GM18498 (cell line): ENCODE results near the gene OR4D1.

Source experiments
- ATAC-seq: cut with Tn5 transposase; IDR thresholded peaks from one replicate; pipeline ENCODE4 v1.9.1; 2021; ENCODE audit warnings: mild to moderate bottlenecking, moderate library complexity; ENCODE audit not compliant: unreplicated experiment

The OR4D1 gene

DNA sequence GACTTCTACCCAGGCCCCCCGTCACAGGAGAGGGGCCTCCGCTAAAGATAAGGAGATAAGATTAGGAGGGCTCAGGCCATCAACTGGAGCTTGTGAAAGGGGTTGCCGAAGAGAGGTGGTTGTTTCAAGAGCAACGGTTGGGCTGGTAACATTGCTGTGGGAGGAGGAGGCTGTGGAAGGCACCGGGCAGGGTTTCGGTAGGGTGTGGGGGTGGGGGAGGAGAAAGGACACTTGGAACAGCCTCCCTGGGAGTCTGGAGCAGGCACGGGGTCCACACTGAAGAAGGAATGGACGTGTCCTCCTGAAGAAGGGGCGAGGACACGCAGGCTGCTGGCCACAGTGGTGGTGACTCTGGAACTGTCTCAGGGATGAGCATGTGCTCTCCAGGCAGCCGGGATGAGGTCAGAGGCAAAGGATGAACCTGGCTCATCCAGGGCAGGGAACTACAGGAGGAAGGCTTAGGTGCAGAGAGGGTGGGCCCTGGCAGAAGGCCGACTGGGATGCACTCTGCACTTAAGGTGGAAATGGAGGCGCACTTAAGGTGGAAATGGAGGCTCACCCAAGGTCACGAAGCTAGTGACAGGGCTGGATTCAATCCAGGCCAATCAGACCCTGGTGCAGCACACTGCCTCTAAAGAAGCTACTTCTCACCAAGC is 43.2 kb downstream of the OR4D1 start:
- ATAC-seq: no peak

DNA sequence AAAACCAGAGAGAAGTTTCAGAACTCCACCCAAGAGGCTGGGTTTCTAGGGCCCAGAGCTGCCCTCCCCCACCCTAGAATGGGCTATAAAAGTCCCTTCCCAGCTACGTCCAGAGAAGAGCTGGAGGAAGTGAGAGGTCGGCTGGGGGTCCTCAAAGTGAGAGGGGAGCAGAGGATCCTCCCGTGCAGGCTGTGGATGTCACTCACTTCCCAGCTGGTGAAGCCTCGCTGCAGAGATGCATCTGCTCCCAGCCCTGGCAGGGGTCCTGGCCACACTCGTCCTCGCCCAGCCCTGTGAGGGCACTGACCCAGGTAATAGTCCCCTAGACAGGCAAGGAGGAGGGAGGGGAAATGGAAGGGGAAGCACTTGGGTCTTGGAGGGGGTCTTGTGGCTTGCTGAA is 44.4 kb downstream of the OR4D1 start, which contains the start of gene EPX:
TSS of gene EPX (plus strand) at position 115 of the 400 bp plus-strand sequence. CDS start at position 236, 121 bp downstream.
- ATAC-seq: no peak

DNA sequence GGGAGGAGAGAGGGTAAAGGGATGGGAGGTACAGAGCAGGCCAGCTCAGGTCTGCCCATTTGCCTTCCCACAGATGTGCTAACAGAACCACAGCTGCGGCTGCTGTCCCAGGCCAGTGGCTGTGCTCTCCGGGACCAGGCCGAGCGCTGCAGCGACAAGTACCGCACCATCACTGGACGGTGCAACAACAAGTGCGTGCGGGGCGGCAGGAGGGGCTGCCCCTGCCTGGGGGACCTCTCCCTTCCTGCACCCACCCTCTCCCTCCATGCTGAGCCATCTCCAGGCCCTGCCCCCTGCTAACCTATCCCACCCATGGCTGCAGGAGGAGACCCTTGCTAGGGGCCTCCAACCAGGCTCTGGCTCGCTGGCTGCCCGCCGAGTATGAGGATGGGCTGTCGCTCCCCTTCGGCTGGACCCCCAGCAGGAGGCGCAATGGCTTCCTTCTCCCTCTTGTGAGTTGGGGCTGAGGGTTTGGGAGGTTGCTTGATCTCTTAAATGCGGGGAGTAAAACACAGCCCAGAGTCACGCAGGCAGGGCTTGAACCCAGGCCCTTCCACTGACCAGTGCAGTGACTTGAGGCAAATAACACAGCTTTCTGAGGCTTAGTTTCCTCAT is 45.6 kb downstream of the OR4D1 start:
- no peak for ATAC-seq

DNA sequence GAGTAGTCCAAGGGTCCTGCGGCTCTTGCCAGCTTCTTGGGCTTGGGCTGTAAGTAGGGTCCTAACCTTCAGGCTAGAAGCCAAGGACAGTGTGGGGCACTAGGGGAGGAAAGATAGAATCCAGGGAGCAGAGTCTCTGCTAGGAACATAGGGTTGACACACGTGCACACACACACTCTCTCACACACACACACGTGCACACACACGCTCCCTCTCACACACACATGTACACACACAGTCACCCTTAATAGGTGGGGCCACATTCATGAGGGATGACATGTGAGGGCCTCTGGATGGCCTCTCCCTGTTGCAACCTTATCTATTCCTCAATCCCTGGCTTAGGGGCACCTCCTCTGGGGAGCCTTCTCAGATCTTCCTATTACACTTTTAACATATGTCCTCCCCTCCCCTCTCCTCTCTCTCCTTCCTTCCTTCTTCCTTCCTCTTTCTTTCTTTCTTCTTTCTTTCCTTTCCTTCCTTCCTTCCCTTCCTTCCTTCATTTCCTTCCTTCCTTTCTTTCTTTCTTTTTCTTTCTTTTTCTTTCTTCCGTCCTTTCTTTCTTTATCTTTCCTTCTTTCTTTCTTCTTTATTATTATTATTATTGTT is 47.4 kb downstream of the OR4D1 start:
- no peak for ATAC-seq

DNA sequence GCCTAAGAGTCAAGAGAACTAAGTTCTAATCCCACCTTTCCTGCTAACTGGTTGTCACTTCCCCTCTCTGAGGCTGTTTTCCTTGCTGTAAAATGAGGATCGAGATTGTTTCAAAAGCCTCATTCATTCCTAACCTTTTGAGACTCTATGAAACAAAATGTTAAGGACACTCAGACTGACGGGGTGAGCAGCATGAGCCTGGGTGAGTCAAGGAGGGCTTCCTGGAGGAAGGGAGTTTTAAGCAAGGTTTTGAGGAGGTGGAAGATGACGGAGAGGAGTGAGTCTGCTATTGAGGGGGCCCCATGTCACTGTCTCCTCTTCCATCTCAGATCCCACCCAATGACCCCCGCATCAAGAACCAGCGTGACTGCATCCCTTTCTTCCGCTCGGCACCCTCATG is 48.4 kb downstream of the OR4D1 start:
- ATAC-seq: no peak

DNA sequence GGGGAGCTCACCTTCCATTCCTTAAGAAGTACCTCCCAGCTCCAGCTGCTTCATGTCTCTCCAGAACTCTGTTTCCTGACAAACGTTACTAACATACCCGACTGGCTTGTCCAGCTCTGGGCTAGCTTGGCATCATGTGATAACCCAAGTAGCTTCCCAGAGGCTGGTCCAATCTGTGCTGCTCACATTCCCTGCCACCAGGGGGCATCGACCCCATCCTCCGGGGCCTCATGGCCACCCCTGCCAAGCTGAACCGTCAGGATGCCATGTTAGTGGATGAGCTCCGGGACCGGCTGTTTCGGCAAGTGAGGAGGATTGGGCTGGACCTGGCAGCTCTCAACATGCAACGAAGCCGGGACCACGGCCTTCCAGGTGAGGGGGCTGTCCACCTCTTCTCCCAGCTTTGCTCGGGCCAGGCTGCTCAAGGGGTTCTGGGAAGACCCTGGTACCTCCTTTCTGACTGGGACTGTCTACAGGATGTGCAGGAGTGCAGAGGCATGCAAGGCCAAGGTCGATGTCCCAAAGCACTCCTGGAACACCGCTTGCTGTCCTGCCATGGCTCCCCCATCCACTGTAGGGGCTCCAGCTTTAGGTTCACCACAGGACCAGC is 51.9 kb downstream of the OR4D1 start:
- no peak for ATAC-seq

DNA sequence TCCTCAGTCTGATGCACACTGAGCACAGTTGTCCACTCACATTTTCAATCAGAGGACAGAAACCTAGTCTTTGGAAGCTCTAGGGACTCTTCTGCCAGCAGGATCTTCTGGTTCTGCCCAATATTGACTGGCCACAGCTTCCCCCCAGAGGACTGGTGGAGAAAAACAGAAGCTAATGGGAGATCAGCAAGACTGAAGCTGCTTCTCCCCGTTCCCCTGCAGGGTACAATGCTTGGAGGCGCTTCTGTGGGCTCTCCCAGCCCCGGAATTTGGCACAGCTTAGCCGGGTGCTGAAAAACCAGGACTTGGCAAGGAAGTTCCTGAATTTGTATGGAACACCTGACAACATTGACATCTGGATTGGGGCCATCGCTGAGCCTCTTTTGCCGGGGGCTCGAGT is 54.7 kb downstream of the OR4D1 start:
- ATAC-seq: no peak

DNA sequence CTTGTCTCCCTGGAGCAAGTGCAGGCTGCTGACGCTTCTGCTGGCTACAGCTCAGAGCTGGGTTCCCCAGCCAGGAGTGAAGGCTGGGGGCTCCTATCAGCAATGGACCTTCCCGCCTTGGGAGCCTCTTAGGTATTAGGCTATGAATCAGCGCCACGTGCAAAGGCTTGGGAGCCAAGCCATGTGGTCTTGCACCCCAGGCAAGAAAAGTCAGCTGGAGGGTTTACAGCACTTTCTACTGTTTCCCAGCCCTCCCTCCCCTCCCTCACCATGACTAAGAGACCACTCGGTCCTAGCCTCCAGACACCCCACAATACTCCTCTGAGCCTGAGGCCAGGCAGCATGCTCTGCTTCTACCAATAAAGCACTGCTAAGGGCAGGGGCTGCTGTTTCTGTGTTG is 56.6 kb downstream of the OR4D1 start:
- ATAC-seq: no peak

DNA sequence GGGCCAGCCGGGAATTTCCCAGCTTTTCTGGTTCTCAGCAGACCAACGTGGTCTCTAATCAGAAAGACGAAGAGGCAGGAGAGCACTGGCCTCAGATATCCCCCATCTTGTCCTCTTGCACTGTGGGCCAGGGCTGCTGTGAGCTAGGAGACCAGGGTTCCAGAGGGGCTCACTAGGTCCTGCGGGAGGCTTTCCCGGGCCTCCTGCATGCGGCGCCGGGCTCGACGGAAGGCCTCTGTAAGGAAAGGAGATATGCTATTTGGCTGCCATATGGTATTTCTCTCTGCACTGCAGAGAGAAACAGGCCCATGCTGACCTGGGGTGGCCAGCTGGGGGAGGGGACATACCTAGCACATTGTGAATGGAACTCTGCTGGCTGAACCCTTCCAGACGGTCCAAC is 57.8 kb downstream of the OR4D1 start:
- ATAC-seq: no peak

DNA sequence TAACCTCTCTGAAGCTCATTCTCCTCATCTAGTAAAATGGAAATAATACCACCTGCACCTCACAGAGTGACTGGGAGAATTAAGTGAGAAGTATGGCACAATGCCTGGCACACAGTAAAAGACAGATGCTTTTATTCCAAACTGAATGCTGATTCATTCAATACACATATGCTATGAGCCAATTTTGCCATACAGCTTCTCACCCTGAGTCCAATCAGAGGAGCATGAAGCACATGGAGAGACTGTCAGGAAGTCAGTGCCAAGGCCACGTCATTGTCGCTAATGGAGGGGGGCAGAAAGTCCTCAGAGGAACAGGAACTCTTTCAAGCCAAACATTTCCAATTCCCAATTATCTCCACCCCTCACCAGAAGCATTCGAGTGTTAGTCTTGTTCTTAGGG is 59.3 kb downstream of the OR4D1 start:
- no peak for ATAC-seq

DNA sequence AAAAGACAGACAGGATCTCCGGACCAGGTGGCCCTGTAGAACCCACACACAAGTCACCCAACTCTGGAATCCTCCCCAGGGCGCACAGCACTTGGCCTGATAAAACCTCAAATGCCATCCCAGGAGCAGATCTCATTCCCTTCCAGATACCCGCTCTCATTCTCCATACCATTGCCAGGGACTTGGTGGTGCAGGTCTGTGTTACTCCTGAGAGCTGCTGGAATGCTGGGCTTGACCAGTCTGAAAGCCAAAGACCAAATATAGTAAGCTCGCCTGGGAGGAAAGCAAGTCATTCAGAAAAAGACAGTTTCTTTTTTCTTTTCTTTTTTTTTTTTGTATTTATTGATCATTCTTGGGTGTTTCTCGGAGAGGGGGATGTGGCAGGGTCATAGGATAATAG is 60.2 kb downstream of the OR4D1 start:
- no peak for ATAC-seq
